HCT116 (cell line): Measurements from ENCODE around the gene SSR1. TPM values are rescaled to one million over a fixed set of nuclear protein-coding genes. Genes with fewer than 3 reads are reported as not detected.

Experiments
- ATAC-seq: fragments of 200-7000 bp; cut with Tn5 transposase; 2 replicates; pipeline ENCODE4 v1.9.1; 2020; ENCODE audit warnings: mild to moderate bottlenecking, moderate library complexity
- BruUV-seq: library from RNA; stranded (reverse); fragments of 400-500 nt; replicated peaks from 2 replicates; lab custom pipeline; 2021; lab: Mats Ljungman, UMichigan
- CTCF ChIA-PET: fragments of 300-600 bp; sonication (Branson Sonifier 250); formaldehyde crosslinking; loops from one replicate; lab custom pipeline; 2021; ENCODE audit warnings: antibody characterized with exemption; lab: Charles Lee
- POLR2A ChIA-PET: fragments of 300-600, 350-600 bp; sonication (Branson Sonifier 250); formaldehyde crosslinking; loops from one replicate; lab custom pipeline; 2021; ENCODE audit warnings: antibody characterized with exemption; lab: Charles Lee
- RAD21 ChIA-PET, 2 experiments: fragments of 300-600 bp; sonication (Branson Sonifier 250); formaldehyde crosslinking; loops; one replicate each; lab custom pipeline; 2023; ENCODE audit warnings: low total read pairs in 2 of 2; ENCODE audit not compliant: uncharacterized antibody in 2 of 2, unreplicated experiment in 2 of 2, low non-redundant PET in 1 of 2; lab: Charles Lee
- DNase-seq: peaks from one replicate; pipeline ENCODE4 v3.0.0-alpha.2; 2010; ENCODE audit warnings: low read depth, low spot score
- H2AFZ ChIP-seq: fragments of 200-600 bp; shearing (Covaris generic), sonication (generic); 2 replicates; pipeline ENCODE4 v1.6.1; 2017; ENCODE audit warnings: low read depth, mixed run types, mixed read lengths, antibody characterized with exemption, low read length; ENCODE audit not compliant: poor library complexity, severe bottlenecking
- H3K27ac ChIP-seq: 2 replicates; pipeline ENCODE4 v1.5.1; 2012; ENCODE audit warnings: low read depth, low read length
- H3K27me3 ChIP-seq: fragments of 200-600 bp; sonication (generic); 2 replicates; pipeline ENCODE4 v1.6.1; 2016; ENCODE audit warnings: mixed run types, low read length, mixed read lengths; ENCODE audit not compliant: insufficient read depth
- H3K36me3 ChIP-seq, 2 experiments: fragments of 200-500 bp in 1 of 2; fragments of 200-600 bp in 1 of 2; sonication (Bioruptor generic) in 1 of 2; sonication (generic) in 1 of 2; 2 replicates each; pipeline versions ENCODE4 v1.5.1 to v1.6.1; 2014 to 2016; ENCODE audit warnings: low read length in 2 of 2, inconsistent platforms in 1 of 2, mixed read lengths in 1 of 2, mixed run types in 1 of 2; ENCODE audit not compliant: insufficient read depth in 2 of 2, control insufficient read depth in 1 of 2
- H3K4me1 ChIP-seq, 2 experiments: fragments of 200-600 bp in 1 of 2; sonication (generic) in 1 of 2; 2 replicates each; pipeline versions ENCODE4 v1.5.1 to v1.6.1; 2012 to 2017; ENCODE audit warnings: low read length in 2 of 2, inconsistent platforms in 1 of 2, mild to moderate bottlenecking in 1 of 2, mixed read lengths in 1 of 2, mixed run types in 1 of 2, moderate library complexity in 1 of 2; ENCODE audit not compliant: insufficient read depth in 2 of 2, control insufficient read depth in 1 of 2
- H3K4me2 ChIP-seq: fragments of 200-600 bp; sonication (generic); 2 replicates; pipeline ENCODE4 v1.6.1; 2017; ENCODE audit warnings: mixed run types, low read length, mixed read lengths
- H3K4me3 ChIP-seq, 2 experiments: fragments of 200-600 bp in 1 of 2; sonication (generic) in 1 of 2; replicated peaks in 1 of 2; 2 replicates each; pipeline ENCODE4 v1.5.1; 2011 to 2016; ENCODE audit warnings: low read length in 2 of 2, control low read depth in 1 of 2, low read depth in 1 of 2, mild to moderate bottlenecking in 1 of 2, mixed read lengths in 1 of 2, mixed run types in 1 of 2
- H3K79me2 ChIP-seq: fragments of 200-600 bp; sonication (generic); 2 replicates; pipeline ENCODE4 v1.6.1; 2017; ENCODE audit warnings: mild to moderate bottlenecking, mixed run types, low read length, moderate library complexity, mixed read lengths; ENCODE audit not compliant: insufficient read depth
- H3K9ac ChIP-seq: fragments of 200-600 bp; sonication (generic); 2 replicates; pipeline ENCODE4 v1.6.1; 2016; ENCODE audit warnings: low read length, mixed read lengths
- H3K9me2 ChIP-seq: fragments of 200-600 bp; sonication (generic), shearing (Covaris generic); 2 replicates; pipeline ENCODE4 v1.6.1; 2017; ENCODE audit warnings: mixed run types, mild to moderate bottlenecking, moderate library complexity; ENCODE audit not compliant: insufficient read depth
- H3K9me3 ChIP-seq, 2 experiments: fragments of 200-500 bp in 1 of 2; fragments of 200-600 bp in 1 of 2; sonication (Bioruptor generic) in 1 of 2; sonication (generic) in 1 of 2; 2 replicates each; pipeline ENCODE4 v1.6.1; 2014 to 2017; ENCODE audit warnings: low read length in 2 of 2, mixed read lengths in 2 of 2, inconsistent platforms in 1 of 2, low read depth in 1 of 2, mild to moderate bottlenecking in 1 of 2, mixed run types in 1 of 2, moderate library complexity in 1 of 2; ENCODE audit not compliant: control insufficient read depth in 1 of 2, insufficient read depth in 1 of 2
- H4K20me1 ChIP-seq: fragments of 200-600 bp; sonication (generic), shearing (Covaris generic); 2 replicates; pipeline ENCODE4 v1.6.1; 2017; ENCODE audit warnings: mixed run types, mild to moderate bottlenecking, moderate library complexity; ENCODE audit not compliant: insufficient read depth
- ATF3 ChIP-seq: IDR thresholded peaks from 2 replicates; pipeline ENCODE4 v1.6.1; 2012
- CEBPB ChIP-seq: IDR thresholded peaks from 2 replicates; pipeline ENCODE4 v1.6.1; 2012; ENCODE audit warnings: low read depth
- CTCF ChIP-seq, 3 experiments: fragments of 200-600 bp in 1 of 3; sonication (generic) in 1 of 3; IDR thresholded peaks in 2 of 3; conservative IDR thresholded peaks in 1 of 3; 2 replicates each; pipeline ENCODE4 v1.5.1; 2012 to 2017; ENCODE audit warnings: low read depth in 2 of 3, low read length in 2 of 3, antibody characterized with exemption in 1 of 3, borderline replicate concordance in 1 of 3, control low read depth in 1 of 3, mild to moderate bottlenecking in 1 of 3, mixed read lengths in 1 of 3, mixed run types in 1 of 3, moderate library complexity in 1 of 3; ENCODE audit not compliant: insufficient read depth in 1 of 3
- EGR1 ChIP-seq: IDR thresholded peaks from 2 replicates; pipeline ENCODE4 v1.6.1; 2012; ENCODE audit warnings: low read depth
- EZH2 ChIP-seq: fragments of 200-600 bp; sonication (generic); IDR thresholded peaks from 2 replicates; pipeline ENCODE4 v1.6.1; 2017; ENCODE audit warnings: antibody characterized with exemption, mixed run types
- EZH2phosphoT487 ChIP-seq: fragments of 200-600 bp; IDR thresholded peaks from 2 replicates; pipeline ENCODE4 v1.6.1; 2018; ENCODE audit warnings: antibody characterized with exemption, borderline replicate concordance
- FOSL1 ChIP-seq: IDR thresholded peaks from 2 replicates; pipeline ENCODE4 v1.6.1; 2012; ENCODE audit warnings: low read depth
- JUND ChIP-seq: IDR thresholded peaks from 2 replicates; pipeline ENCODE4 v1.6.1; 2012
- RAD21 ChIP-seq: IDR thresholded peaks from 2 replicates; pipeline ENCODE4 v1.6.1; 2012; ENCODE audit warnings: low read depth, mild to moderate bottlenecking
- REST ChIP-seq: IDR thresholded peaks from 2 replicates; pipeline ENCODE4 v1.6.1; 2012; ENCODE audit warnings: low read depth
- SIN3A ChIP-seq: IDR thresholded peaks from 2 replicates; pipeline ENCODE4 v1.6.1; 2012; ENCODE audit warnings: low read depth
- SP1 ChIP-seq: IDR thresholded peaks from 2 replicates; pipeline ENCODE4 v1.6.1; 2012; ENCODE audit warnings: low read depth
- TCF7L2 ChIP-seq: IDR thresholded peaks from 2 replicates; pipeline ENCODE4 v1.7.0; 2011; ENCODE audit warnings: borderline replicate concordance, inconsistent platforms; ENCODE audit not compliant: insufficient read depth, insufficient read length; ENCODE audit errors: extremely low read depth
- ZFX ChIP-seq: fragments of 450-650 bp; IDR thresholded peaks from 2 replicates; pipeline ENCODE4 v1.6.1; 2017
- ZNF274 ChIP-seq: fragments of 200-500 bp; sonication (Bioruptor generic); IDR thresholded peaks from 2 replicates; pipeline ENCODE4 v1.6.1; 2014; ENCODE audit warnings: mild to moderate bottlenecking, low read depth, low read length, inconsistent platforms
- intact Hi-C: fragments of 100-400 bp; cut with micrococcal nuclease; formaldehyde crosslinking; loops from 2 replicates; pipeline ENCODE4 v1.10.0; 2022
- total RNA-seq: library from RNA; stranded (reverse); gene quantifications from one replicate; pipeline ENCODE4 v1.2.1, GENCODE V29; 2021; ENCODE audit not compliant: unreplicated experiment

Gene SSR1
- total RNA-seq, 1 experiment from 2014 or later, result 127 TPM

- ATAC-seq (no peak), DNase-seq (no peak)
- intact Hi-C loops, result no loop called here
- Histone ChIP-seq H3K4me1 (peaks cover 50 to 62% of the 10 kb centered on the region in 2 experiments), H3K9ac (no peak overlapping the region), H2AFZ (no peak overlapping the region), H3K9me3 (no peaks in the 10 kb centered on the region), H3K36me3 (peaks cover 3 to 4% of the 10 kb centered on the region in 2 experiments; a peak in 1 of 4 replicates), H3K4me3 (no peak overlapping the region), H3K4me2 (peak overlapping the region; percentile 42), H3K79me2 (peaks cover 19% of the 10 kb centered on the region), H3K9me2 (no peaks in the 10 kb centered on the region), H3K27ac (no peak overlapping the region; the same call in 1 of the 2 replicates), H3K27me3 (no peaks in the 10 kb centered on the region), H4K20me1 (no peaks in the 10 kb centered on the region)
- no TSS peak for BruUV-seq
- POLR2A ChIA-PET, result no interaction called here
- RAD21 ChIA-PET, result no interaction called here
- no peak for TF ChIP-seq ATF3
- no peak for TF ChIP-seq RAD21
- TF ChIP-seq FOSL1, result no peak
- no peak for TF ChIP-seq JUND
- no peak for TF ChIP-seq CEBPB
- no peak for TF ChIP-seq ZNF274
- no peak for TF ChIP-seq SP1
- no peak for TF ChIP-seq EGR1
- TF ChIP-seq ZFX, result no peak
- no peak for TF ChIP-seq TCF7L2
- TF ChIP-seq EZH2phosphoT487, result no peak
- TF ChIP-seq EZH2, result no peak
- no peak for TF ChIP-seq REST
- TF ChIP-seq CTCF (IDR thresholded peaks at IDR 0.05 in 2 of 3, conservative IDR thresholded peaks at IDR 0.05 in 1 of 3; ENCODE audit: borderline replicate concordance in 1 of 3, insufficient read depth in 1 of 3, low read depth in 2 of 3, low read length in 2 of 3), result no peak
- no peak for TF ChIP-seq SIN3A
- CTCF ChIA-PET, result interaction anchor here (1.4 kb wide), 1 partner anchor 432 kb away, joined by 3 read pairs; no protein-coding TSS in a partner anchor
Observed at GRCh38 chr6:7241160-7241559, 71.8 kb downstream of the SSR1 start.
